Stimulated activated CD4-positive, alpha-beta T cell treated with anti-CD3 and anti-CD28 coated beads, TNF-alpha, amount 100 ng/mL, for 48 hours (primary cell): ENCODE results near the gene WNT5A.

ENCODE experiments used
- DNase-seq, 3 donors: peaks; one replicate each; pipeline ENCODE4 v3.0.0-alpha.2; 2020; ENCODE audit warnings: low read depth in 3 of 3

Gene WNT5A

GRCh38 chr3:55486857-55487380 lies at the start of gene WNT5A:
Gene WNT5A, minus strand, starts transcription at chr3:55487306. Its CDS starts 321 bp downstream, at chr3:55486985.
- DNase-seq, result no peak

GRCh38 chr3:55534876-55535275 lies 47.8 kb upstream of the WNT5A start:
- no peak for DNase-seq

- DNase-seq, result no peak
These were observed 45.7 kb upstream of the WNT5A start for GRCh38 chr3:55532806-55533205.

- DNase-seq, result no peak
These were observed 44.2 kb upstream of the WNT5A start for GRCh38 chr3:55531321-55531720.

GRCh38 chr3:55527361-55527760 lies 40.3 kb upstream of the WNT5A start:
- DNase-seq, result no peak

GRCh38 chr3:55526332-55527030 lies 39.4 kb upstream of the WNT5A start:
- no peak for DNase-seq

- no peak for DNase-seq
These were observed 38.3 kb upstream of the WNT5A start for GRCh38 chr3:55525436-55525835.

GRCh38 chr3:55524565-55525244 lies 37.6 kb upstream of the WNT5A start:
- no peak for DNase-seq

GRCh38 chr3:55523471-55523870 lies 36.4 kb upstream of the WNT5A start:
- DNase-seq, result no peak

- DNase-seq, result no peak
These were observed 34.8 kb upstream of the WNT5A start for GRCh38 chr3:55521738-55522421.

GRCh38 chr3:55521064-55521737 lies 34.1 kb upstream of the WNT5A start:
- DNase-seq, result no peak

- DNase-seq, result no peak
These were observed 31.9 kb upstream of the WNT5A start for GRCh38 chr3:55519019-55519418.

- no peak for DNase-seq
These were observed 31.3 kb upstream of the WNT5A start for GRCh38 chr3:55518451-55518850.

- no peak for DNase-seq
These were observed 29.4 kb upstream of the WNT5A start for GRCh38 chr3:55516392-55517030.

GRCh38 chr3:55515550-55516246 lies 28.6 kb upstream of the WNT5A start:
- no peak for DNase-seq

GRCh38 chr3:55514962-55515361 lies 27.9 kb upstream of the WNT5A start:
- no peak for DNase-seq

- no peak for DNase-seq
These were observed 25.7 kb upstream of the WNT5A start for GRCh38 chr3:55512571-55513343.

- DNase-seq, result no peak
These were observed 24.9 kb upstream of the WNT5A start for GRCh38 chr3:55511895-55512570.

- no peak for DNase-seq
These were observed 21.2 kb upstream of the WNT5A start for GRCh38 chr3:55508335-55508734.

GRCh38 chr3:55507808-55508207 lies 20.7 kb upstream of the WNT5A start:
- no peak for DNase-seq
